ENCODE data around the gene NUDT3. TPM values are rescaled to one million over a fixed set of nuclear protein-coding genes. Genes with fewer than 3 reads are reported as not detected.

The NUDT3 gene
- total RNA-seq = 49.6 TPM
- long read RNA-seq, full-length matches to known transcripts = 121 of 188 reads
- long read RNA-seq, partial matches to known transcripts = 1 of 188 reads
- long read RNA-seq, other reads (novel, unspliced or antisense) = 66 of 188 reads

- intact Hi-C loops (cut with DNase I) = loop anchor here (2.0 kb wide), 1 partner anchor 144 kb away; the partner anchor contains the start of gene SMIM29
- peak; percentile 97 for DNase-seq
- peak; percentile 91 for ATAC-seq (ENCODE audit: poor library complexity)
Measured at GRCh38 chr6:34392497-34393190, at the start of gene NUDT3. Gene NUDT3, minus strand, starts transcription at chr6:34392669. Its CDS starts 307 bp downstream, at chr6:34392362.

GRCh38 chr6:34441526-34441925 is 49.1 kb upstream of the NUDT3 start:
- intact Hi-C loops (cut with DNase I) = no loop called here
- ATAC-seq (ENCODE audit: poor library complexity) (no peak), DNase-seq (no peak)

- ATAC-seq (ENCODE audit: poor library complexity) (no peak), DNase-seq (no peak)
- intact Hi-C loops (cut with DNase I) = no loop called here
Measured at GRCh38 chr6:34439442-34439841, 47.0 kb upstream of the NUDT3 start.

- no peak for DNase-seq
- intact Hi-C loops (cut with DNase I) = no loop called here
- ATAC-seq (ENCODE audit: poor library complexity) = no peak
Measured at GRCh38 chr6:34438705-34439104, 46.2 kb upstream of the NUDT3 start.

GRCh38 chr6:34437644-34437970 is 45.1 kb upstream of the NUDT3 start:
- ATAC-seq (ENCODE audit: poor library complexity) (no peak), DNase-seq (no peak)
- intact Hi-C loops (cut with DNase I) = no loop called here

- intact Hi-C loops (cut with DNase I) = no loop called here
- ATAC-seq (ENCODE audit: poor library complexity) = no peak
- DNase-seq = no peak
Measured at GRCh38 chr6:34436803-34437643, 44.6 kb upstream of the NUDT3 start.

- ATAC-seq (ENCODE audit: poor library complexity) (no peak), DNase-seq (no peak)
- intact Hi-C loops (cut with DNase I) = no loop called here
Measured at GRCh38 chr6:34435916-34436315, 43.4 kb upstream of the NUDT3 start.

- intact Hi-C loops (cut with DNase I) = no loop called here
- DNase-seq (peak; percentile 97), ATAC-seq (ENCODE audit: poor library complexity) (peak; percentile 99)
Measured at GRCh38 chr6:34425498-34426410, 33.3 kb upstream of the NUDT3 start, which contains the start of gene RPS10. Gene RPS10, minus strand, starts transcription at chr6:34426069. Its CDS starts 848 bp downstream, at chr6:34425221.

GRCh38 chr6:34425132-34425497 is 32.6 kb upstream of the NUDT3 start:
- intact Hi-C loops (cut with DNase I) = no loop called here
- no peak for DNase-seq
- ATAC-seq (ENCODE audit: poor library complexity) = no peak

- ATAC-seq (ENCODE audit: poor library complexity) = no peak
- intact Hi-C loops (cut with DNase I) = no loop called here
- DNase-seq = no peak
Measured at GRCh38 chr6:34424200-34425131, 32.0 kb upstream of the NUDT3 start.

GRCh38 chr6:34423254-34423653 is 30.8 kb upstream of the NUDT3 start:
- ATAC-seq (ENCODE audit: poor library complexity) = no peak
- DNase-seq = no peak
- intact Hi-C loops (cut with DNase I) = no loop called here

GRCh38 chr6:34418367-34418766 is 25.9 kb upstream of the NUDT3 start:
- intact Hi-C loops (cut with DNase I) = loop anchor here (5.0 kb wide), 1 partner anchor 221 kb away; no protein-coding TSS in a partner anchor
- ATAC-seq (ENCODE audit: poor library complexity) (no peak), DNase-seq (no peak)

GRCh38 chr6:34416877-34417371 is 24.5 kb upstream of the NUDT3 start:
- intact Hi-C loops (cut with DNase I) = loop anchor here (5.0 kb wide), 1 partner anchor 220 kb away; no protein-coding TSS in a partner anchor
- ATAC-seq (ENCODE audit: poor library complexity) = no peak

GRCh38 chr6:34414999-34415858 is 22.8 kb upstream of the NUDT3 start:
- DNase-seq = no peak
- intact Hi-C loops (cut with DNase I) = loop anchor here (2.0 to 5.0 kb wide), 2 partner anchors 166 to 218 kb away; partner anchors contain the start of gene SMIM29
- peak; percentile 93 for ATAC-seq (ENCODE audit: poor library complexity)

More at GRCh38 chr6:34416877-34417371, 24.5 kb upstream of the NUDT3 start:
- no peak for DNase-seq

- ATAC-seq (ENCODE audit: poor library complexity) (no peak), DNase-seq (no peak)
- intact Hi-C loops (cut with DNase I) = no loop called here
Measured at GRCh38 chr6:34412643-34413214, 20.3 kb upstream of the NUDT3 start.

GRCh38 chr6:34412016-34412415 is 19.5 kb upstream of the NUDT3 start:
- intact Hi-C loops (cut with DNase I) = no loop called here
- DNase-seq = no peak
- ATAC-seq (ENCODE audit: poor library complexity) = no peak
